ENCODE data around the gene ZNRF1. TPM values are rescaled to one million over a fixed set of nuclear protein-coding genes. Genes with fewer than 3 reads are reported as not detected.

ZNRF1 gene
- total RNA-seq, 1 donor from 2014 or later, result 10.8 TPM

GRCh38 chr16:75080205-75081029, 81.6 kb downstream of the ZNRF1 start:
- no peak for TF ChIP-seq CTCF (IDR thresholded peaks at IDR 0.05; ENCODE audit: insufficient read depth, low read length, severe bottlenecking)

DNA sequence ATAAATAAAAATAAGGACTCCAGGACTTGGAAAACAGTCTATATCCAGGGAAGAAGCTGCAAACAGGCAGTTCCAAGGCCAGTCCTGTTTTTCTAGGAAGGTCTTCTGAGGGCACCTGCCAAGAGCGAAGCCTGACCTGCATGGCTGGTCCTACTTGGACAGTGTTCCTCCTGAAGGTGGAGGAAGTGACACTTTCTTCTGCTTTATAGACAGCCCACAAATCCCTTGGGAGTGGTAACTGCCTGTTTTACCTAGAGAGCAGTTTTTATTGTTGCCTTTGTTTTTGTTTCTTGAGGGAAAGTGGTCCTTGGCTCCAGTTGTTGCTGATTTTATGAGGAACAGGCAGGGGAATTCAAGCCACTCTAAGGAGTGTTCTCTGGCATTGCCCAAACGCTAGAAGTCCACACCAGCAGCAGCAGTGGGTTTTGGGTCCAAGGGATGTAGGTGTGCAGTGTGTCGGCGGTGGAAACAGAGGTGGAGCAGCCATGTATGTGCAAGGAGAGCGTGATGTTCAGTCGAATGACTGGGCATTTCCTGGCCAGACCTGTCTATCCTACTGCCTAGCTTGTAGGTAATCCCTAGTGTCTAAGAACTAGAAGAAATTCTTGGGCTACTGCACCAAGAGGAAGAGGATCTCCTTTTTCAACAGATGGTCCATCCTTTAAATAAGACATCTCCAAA, 82.5 kb downstream of the ZNRF1 start:
- TF ChIP-seq CTCF (IDR thresholded peaks at IDR 0.05; ENCODE audit: insufficient read depth, low read length, severe bottlenecking), result no peak
- no peak for FAIRE-seq
- no peak for DNase-seq (ENCODE audit: low read depth)
- Histone ChIP-seq H3K36me3 (ENCODE audit: control insufficient read depth, insufficient read depth, low read length) (no peaks in the 10 kb centered on the region), H3K27me3 (ENCODE audit: control insufficient read depth, insufficient read depth, low read length) (no peaks in the 10 kb centered on the region), H3K4me3 (ENCODE audit: low read depth, low read length) (no peak overlapping the region)

More at GRCh38 chr16:75080205-75081029, 81.6 kb downstream of the ZNRF1 start:
- no peaks in the 10 kb centered on the region for H3K27me3 ChIP-seq (ENCODE audit: control insufficient read depth, insufficient read depth, low read length)
- DNase-seq (ENCODE audit: low read depth) (peak; percentile 60), FAIRE-seq (no peak)
- H3K4me3 ChIP-seq (ENCODE audit: low read depth, low read length), result no peak overlapping the region
- H3K36me3 ChIP-seq (ENCODE audit: control insufficient read depth, insufficient read depth, low read length), result no peaks in the 10 kb centered on the region

- Histone ChIP-seq H3K27me3 (ENCODE audit: control insufficient read depth, insufficient read depth, low read length) (no peaks in the 10 kb centered on the region), H3K36me3 (ENCODE audit: control insufficient read depth, insufficient read depth, low read length) (no peaks in the 10 kb centered on the region), H3K4me3 (ENCODE audit: low read depth, low read length) (no peak overlapping the region)
- FAIRE-seq, result no peak
- TF ChIP-seq CTCF (IDR thresholded peaks at IDR 0.05; ENCODE audit: insufficient read depth, low read length, severe bottlenecking), result no peak
- DNase-seq (ENCODE audit: low read depth), result no peak
These were observed 85.0 kb downstream of the ZNRF1 start for GRCh38 chr16:75083813-75084212.

DNA sequence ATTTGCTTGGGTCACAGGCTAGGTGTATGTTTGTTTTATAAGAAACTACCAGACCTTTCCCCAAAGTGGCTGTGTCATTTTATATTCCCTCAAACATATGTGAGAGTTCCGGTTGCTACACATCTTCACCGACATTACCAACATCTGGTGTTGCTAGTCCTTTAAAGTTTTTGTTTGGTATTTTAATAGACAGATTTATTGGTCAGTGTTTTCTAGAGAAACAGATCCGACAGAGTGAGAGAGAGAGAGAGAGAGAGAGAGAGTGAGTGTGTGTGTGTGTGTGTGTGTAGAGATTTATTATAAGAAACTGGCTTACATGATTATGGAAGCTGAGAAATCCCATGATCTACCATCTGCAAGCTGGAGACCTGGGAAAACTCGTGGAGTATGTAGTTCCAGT, 86.7 kb downstream of the ZNRF1 start:
- TF ChIP-seq CTCF (IDR thresholded peaks at IDR 0.05; ENCODE audit: insufficient read depth, low read length, severe bottlenecking), result no peak
- Histone ChIP-seq H3K27me3 (ENCODE audit: control insufficient read depth, insufficient read depth, low read length) (no peaks in the 10 kb centered on the region), H3K36me3 (ENCODE audit: control insufficient read depth, insufficient read depth, low read length) (no peaks in the 10 kb centered on the region), H3K4me3 (ENCODE audit: low read depth, low read length) (no peak overlapping the region)
- FAIRE-seq, result no peak
- no peak for DNase-seq (ENCODE audit: low read depth)

DNA sequence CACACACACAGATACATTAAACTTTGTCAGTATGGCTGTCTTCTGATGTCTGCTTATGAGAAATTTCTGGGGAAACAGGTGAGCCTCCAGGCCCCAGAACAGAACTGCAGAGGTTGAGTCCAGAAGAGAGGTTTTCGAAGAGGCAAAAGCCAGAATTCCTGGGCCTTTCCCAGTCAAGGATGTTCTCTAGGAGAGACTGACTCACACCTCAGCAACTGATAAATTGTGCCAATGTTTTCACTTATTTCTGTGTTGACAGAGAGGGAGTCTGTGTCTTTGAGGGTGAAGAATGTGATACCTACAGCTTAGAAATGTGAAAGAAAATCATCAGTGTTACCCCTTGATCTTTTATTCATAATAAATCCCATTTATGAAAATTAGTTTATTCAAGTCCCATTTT, 87.5 kb downstream of the ZNRF1 start:
- H3K27me3 ChIP-seq (ENCODE audit: control insufficient read depth, insufficient read depth, low read length), result no peaks in the 10 kb centered on the region
- H3K4me3 ChIP-seq (ENCODE audit: low read depth, low read length), result no peak overlapping the region
- no peaks in the 10 kb centered on the region for H3K36me3 ChIP-seq (ENCODE audit: control insufficient read depth, insufficient read depth, low read length)
- no peak for FAIRE-seq
- no peak for TF ChIP-seq CTCF (IDR thresholded peaks at IDR 0.05; ENCODE audit: insufficient read depth, low read length, severe bottlenecking)
- DNase-seq (ENCODE audit: low read depth), result no peak

All from bronchial epithelial cell (primary cell).